Peyer's patch (tissue), 4 donors: ENCODE measurements around the gene TGFBR3L. TPM values are rescaled to one million over a fixed set of nuclear protein-coding genes. Genes with fewer than 3 reads are reported as not detected.

Source experiments
- DNase-seq, 3 donors: peaks; one replicate each; pipeline ENCODE4 v3.0.0-alpha.2; 2017 to 2019
- H3K27ac ChIP-seq, 4 donors: fragments of 200-600 bp; sonication (generic); one replicate each; pipeline ENCODE4 v1.5.1; 2016 to 2019
- H3K27me3 ChIP-seq, 2 donors: fragments of 200-600 bp; sonication (generic); one replicate each; pipeline ENCODE4 v1.5.1; 2019
- H3K36me3 ChIP-seq, 3 donors: fragments of 200-600 bp; sonication (generic); one replicate each; pipeline ENCODE4 v1.5.1; 2016 to 2019
- H3K4me1 ChIP-seq, 4 donors: fragments of 200-600 bp; sonication (generic); one replicate each; pipeline ENCODE4 v1.5.1; 2016 to 2019
- H3K4me3 ChIP-seq, 4 donors: fragments of 200-600 bp; sonication (generic); 1 replicate in 3 of 4; 2 replicates in 1 of 4; pipeline ENCODE4 v1.5.1; 2016 to 2019; ENCODE audit warnings: mild to moderate bottlenecking in 1 of 4
- H3K9me3 ChIP-seq, 4 donors: fragments of 200-600 bp; sonication (generic); one replicate each; pipeline ENCODE4 v1.5.1; 2016 to 2019; ENCODE audit warnings: mild to moderate bottlenecking in 1 of 4
- CTCF ChIP-seq, 6 experiments: fragments of 450-650 bp in 4 of 6; fragments of 200-600 bp in 2 of 6; sonication (generic) in 1 of 6; IDR thresholded peaks; one replicate each; pipeline ENCODE4 v1.5.1; 2017 to 2019; ENCODE audit warnings: antibody characterized with exemption in 6 of 6, mild to moderate bottlenecking in 3 of 6, moderate library complexity in 1 of 6
- POLR2A ChIP-seq, 2 donors: fragments of 450-650 bp; IDR thresholded peaks; one replicate each; pipeline ENCODE4 v1.5.1; 2017; ENCODE audit warnings: antibody characterized with exemption in 2 of 2, mild to moderate bottlenecking in 2 of 2, moderate library complexity in 2 of 2
- total RNA-seq, 4 donors: library from RNA; depleted of rRNA; stranded (reverse); fragments of >200 nt; gene quantifications; one replicate each; pipeline ENCODE4 v1.1.0, GENCODE V29; 2016

The TGFBR3L gene
- total RNA-seq, 4 donors from 2014 or later = not detected

GRCh38 chr19:7903244-7904073 is 11.2 kb upstream of the TGFBR3L start, which contains the start of gene MAP2K7:
MAP2K7 (plus strand) TSS chr19:7903877; CDS start chr19:7903945, 68 bp downstream.
- peaks cover 3 to 30% (median 15%) of the 10 kb centered on the region in 4 donors for H3K4me1 ChIP-seq
- peak; percentile 100 for DNase-seq
- H3K9me3 ChIP-seq = no peaks in the 10 kb centered on the region
- H3K4me3 ChIP-seq = peak within 1 kb of the TSS; percentile 81 to 98 (median 86)
- peaks cover 0 to 21% (median 0%) of the 10 kb centered on the region in 3 donors for H3K36me3 ChIP-seq
- TF ChIP-seq CTCF (IDR thresholded peaks at IDR 0.05) (peak; percentile 35 to 68 (median 56)), POLR2A (IDR thresholded peaks at IDR 0.05) (peak; percentile 53 to 56)
- H3K27me3 ChIP-seq = no peaks in the 10 kb centered on the region
- peak within 1 kb of the TSS; percentile 88 to 95 (median 92) for H3K27ac ChIP-seq

GRCh38 chr19:7904074-7905020 is 10.3 kb upstream of the TGFBR3L start:
- H3K4me1 ChIP-seq = peaks cover 3 to 30% (median 15%) of the 10 kb centered on the region in 4 donors
- H3K27ac ChIP-seq = peak overlapping the region; percentile 88 to 95 (median 92)
- H3K4me3 ChIP-seq = peak overlapping the region; percentile 81 to 98 (median 86)
- no peaks in the 10 kb centered on the region for H3K9me3 ChIP-seq
- peaks cover 0 to 26% (median 0%) of the 10 kb centered on the region in 3 donors for H3K36me3 ChIP-seq
- H3K27me3 ChIP-seq = no peaks in the 10 kb centered on the region
- TF ChIP-seq POLR2A (IDR thresholded peaks at IDR 0.05) (no peak), CTCF (IDR thresholded peaks at IDR 0.05) (no peak)
- DNase-seq = peak in 2 of 3 donors; percentile 49 to 80

- Histone ChIP-seq H3K9me3 (no peaks in the 10 kb centered on the region), H3K4me1 (peaks cover 3 to 30% (median 15%) of the 10 kb centered on the region in 4 donors), H3K27me3 (no peaks in the 10 kb centered on the region), H3K36me3 (peaks cover 0 to 35% (median 0%) of the 10 kb centered on the region in 3 donors), H3K4me3 (peak overlapping the region in 1 of 4 donors; percentile 83), H3K27ac (no peak overlapping the region)
- peak in 1 of 3 donors; percentile 45 for DNase-seq
- TF ChIP-seq POLR2A (IDR thresholded peaks at IDR 0.05) (no peak), CTCF (IDR thresholded peaks at IDR 0.05) (no peak)
Observed at GRCh38 chr19:7905268-7905667, 9.4 kb upstream of the TGFBR3L start.

GRCh38 chr19:7905859-7906258 is 8.8 kb upstream of the TGFBR3L start:
- Histone ChIP-seq H3K36me3 (peaks cover 0 to 41% (median 0%) of the 10 kb centered on the region in 3 donors), H3K9me3 (no peaks in the 10 kb centered on the region), H3K27ac (no peak overlapping the region), H3K27me3 (no peaks in the 10 kb centered on the region), H3K4me1 (peaks cover 3 to 30% (median 15%) of the 10 kb centered on the region in 4 donors), H3K4me3 (no peak overlapping the region)
- no peak for TF ChIP-seq CTCF (IDR thresholded peaks at IDR 0.05)
- DNase-seq = no peak

- Histone ChIP-seq H3K4me1 (peaks cover 3 to 30% (median 15%) of the 10 kb centered on the region in 4 donors), H3K4me3 (no peak overlapping the region), H3K9me3 (no peaks in the 10 kb centered on the region), H3K27me3 (no peaks in the 10 kb centered on the region), H3K27ac (no peak overlapping the region), H3K36me3 (peaks cover 0 to 53% (median 0%) of the 10 kb centered on the region in 3 donors)
- no peak for DNase-seq
- no peak for TF ChIP-seq POLR2A (IDR thresholded peaks at IDR 0.05)
- TF ChIP-seq CTCF (IDR thresholded peaks at IDR 0.05) = no peak
Observed at GRCh38 chr19:7907122-7907521, 7.5 kb upstream of the TGFBR3L start.
